GM23248 (cell line): ENCODE measurements around the gene SPATA12.

Source experiments
- EZH2 ChIP-seq: fragments of 200-600 bp; sonication (generic); IDR thresholded peaks from 2 replicates; pipeline ENCODE4 v1.6.1; 2018; ENCODE audit warnings: antibody characterized with exemption, mild to moderate bottlenecking; ENCODE audit not compliant: insufficient read depth, poor library complexity, severe bottlenecking
- EZH2phosphoT487 ChIP-seq: fragments of 200-600 bp; sonication (generic); IDR thresholded peaks from 2 replicates; pipeline ENCODE4 v1.6.1; 2018; ENCODE audit warnings: antibody characterized with exemption, moderate library complexity, mild to moderate bottlenecking, low read depth; ENCODE audit not compliant: insufficient read depth

- TF ChIP-seq EZH2phosphoT487: no peak
- TF ChIP-seq EZH2: no peak
These were observed 33.0 kb downstream of the SPATA12 start for GRCh38 chr3:57093489-57093888.
